Measurements from ENCODE around the gene CFAP46.
"Not testable (repeated sequence)": the region's sequence is repeated elsewhere in the genome, so short reads cannot be mapped to it uniquely, and the experiment has no call there.

The CFAP46 gene

DNA sequence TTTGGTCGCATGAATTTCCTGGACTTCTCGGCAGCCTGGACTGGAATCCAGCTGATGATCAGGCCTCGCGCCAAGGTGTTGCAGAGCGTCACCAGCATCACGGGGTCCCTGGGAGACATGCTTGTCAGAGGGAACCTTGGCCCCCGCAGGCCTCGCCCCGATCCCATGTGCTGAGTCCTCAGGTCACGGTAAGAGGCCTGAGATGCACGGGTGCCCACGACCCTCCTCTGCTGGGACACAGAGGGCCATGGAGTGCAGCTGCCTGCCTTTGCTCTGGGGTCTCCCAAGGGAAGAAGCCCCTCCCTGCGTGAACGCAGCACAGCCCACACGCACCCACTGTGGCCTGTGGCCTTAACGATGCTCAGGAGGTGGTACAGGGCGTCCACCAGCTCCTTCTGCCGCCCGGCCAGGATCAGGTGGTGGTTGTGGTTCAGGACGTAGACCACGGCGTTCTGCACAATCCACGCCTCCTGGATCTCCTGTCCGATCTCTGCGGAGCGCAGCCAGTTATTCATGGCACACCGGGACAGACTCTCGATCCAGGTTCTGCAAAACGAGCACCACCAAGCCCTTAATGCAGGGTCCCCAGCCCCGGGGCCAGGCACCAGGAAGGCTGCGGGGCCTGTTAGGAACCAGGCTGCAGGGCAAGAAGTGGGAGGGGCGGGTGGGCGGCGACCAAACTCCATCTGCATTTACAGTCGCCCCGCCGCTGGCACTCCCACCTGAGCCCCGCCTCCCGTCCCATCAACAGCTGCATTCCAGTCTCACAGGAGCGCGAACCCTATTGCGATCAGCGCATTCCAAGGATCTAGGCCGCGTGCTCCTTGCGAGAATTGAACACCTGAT, 29.4 kb downstream of the CFAP46 start:
- no peak for DNase-seq

DNA sequence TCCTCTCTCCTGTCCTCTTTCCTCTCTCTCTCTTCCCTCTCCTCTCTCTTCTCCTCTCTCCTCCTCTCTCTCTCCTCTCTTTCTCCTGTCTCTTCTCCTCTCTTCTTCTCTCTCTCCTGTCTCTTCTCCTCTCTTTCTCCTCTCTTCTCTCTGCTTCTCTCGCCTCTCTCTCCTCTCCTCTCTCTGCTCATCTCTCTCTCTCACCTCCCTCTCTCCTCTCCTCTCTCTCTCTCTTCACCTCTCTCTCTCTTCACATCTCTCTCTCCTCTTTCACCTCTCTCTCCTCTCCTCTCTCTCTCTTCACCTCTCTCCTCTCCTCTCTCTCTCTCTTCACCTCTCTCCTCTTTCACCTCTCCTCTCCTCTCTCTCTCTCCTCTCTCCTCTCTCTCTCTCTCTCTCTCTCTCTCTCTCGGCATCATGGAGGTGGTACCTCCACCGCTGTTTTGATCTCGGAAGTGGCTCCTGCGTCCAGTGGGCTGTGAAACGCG, 30.1 kb downstream of the CFAP46 start:
- no peak for DNase-seq

GRCh38 chr10:132911786-132912097, 30.6 kb downstream of the CFAP46 start:
- DNase-seq, result no peak

DNA sequence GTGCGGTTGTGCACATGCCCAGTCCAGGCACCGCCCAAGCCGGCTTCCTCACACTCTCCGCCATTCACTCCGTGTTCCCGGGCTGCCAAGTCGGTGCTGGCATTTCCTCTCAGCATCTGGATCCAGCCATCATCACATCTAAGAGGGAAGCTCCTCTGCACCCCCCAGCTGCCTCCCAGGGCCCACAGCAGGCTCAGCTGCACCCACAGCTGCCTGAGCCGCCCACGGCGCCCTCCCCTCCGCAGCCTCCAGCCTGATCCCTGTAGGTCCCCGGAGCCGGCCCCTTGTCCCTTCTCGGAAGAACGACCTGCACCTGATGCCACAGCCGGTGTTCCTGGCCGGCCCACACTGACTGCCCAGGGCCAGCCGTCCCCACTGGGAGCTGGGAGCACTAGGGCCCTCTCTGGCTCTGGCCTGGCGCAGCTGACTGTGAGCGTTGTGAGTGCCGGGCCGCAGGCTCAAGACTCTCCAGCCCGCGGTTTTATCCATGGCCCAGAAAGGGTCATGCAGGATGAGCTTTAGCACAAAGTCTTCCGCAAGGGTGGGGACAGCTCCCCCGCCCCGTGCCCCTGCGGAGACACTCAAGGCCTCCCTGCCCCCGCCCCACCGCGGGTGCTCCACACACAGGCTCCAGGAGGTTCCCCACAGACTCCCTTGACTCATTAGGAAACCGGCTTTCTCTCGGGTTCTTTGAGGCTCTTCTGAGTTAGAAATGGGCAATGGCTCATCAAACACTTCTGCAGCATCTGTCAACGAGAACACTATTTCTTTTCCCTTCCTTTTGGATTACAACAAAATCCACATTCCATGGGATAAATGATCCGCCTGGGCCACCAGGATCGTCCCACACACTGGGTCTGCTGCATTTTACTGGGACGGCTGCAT, 31.2 kb downstream of the CFAP46 start:
- no peak for DNase-seq

- no peak for DNase-seq
These were observed 32.0 kb downstream of the CFAP46 start for GRCh38 chr10:132910186-132910880.

DNA sequence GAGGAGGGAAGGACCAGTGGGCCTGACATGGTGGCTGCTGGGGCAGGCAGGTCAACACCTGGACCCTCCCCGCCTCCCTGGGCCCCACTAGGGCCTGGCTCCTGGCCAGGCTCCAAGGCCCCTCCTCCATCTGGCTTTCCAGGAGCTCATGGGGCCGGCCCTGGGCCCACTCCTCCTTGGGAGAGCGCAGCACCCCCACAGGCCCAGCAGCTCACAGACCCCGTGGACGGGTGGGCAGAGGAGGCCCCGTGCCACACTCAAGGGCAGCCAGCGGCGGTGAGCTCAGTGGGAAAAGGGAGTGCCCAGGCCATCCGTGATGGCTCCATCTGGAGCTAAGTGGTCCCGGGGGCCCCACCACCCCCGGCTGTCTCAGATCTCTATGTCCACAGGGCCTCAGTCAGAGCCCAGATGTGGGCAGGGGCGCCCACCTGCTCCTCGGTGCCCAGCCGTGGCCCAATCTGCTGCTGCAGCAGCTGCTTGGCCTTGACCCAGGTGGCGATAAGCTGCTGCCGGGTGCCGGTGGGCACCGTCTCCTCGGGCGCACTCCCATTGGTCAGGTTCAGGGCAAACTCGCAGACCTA, 32.8 kb downstream of the CFAP46 start:
- DNase-seq, result no peak

GRCh38 chr10:132908621-132909295, 33.6 kb downstream of the CFAP46 start:
- DNase-seq, result no peak

DNA sequence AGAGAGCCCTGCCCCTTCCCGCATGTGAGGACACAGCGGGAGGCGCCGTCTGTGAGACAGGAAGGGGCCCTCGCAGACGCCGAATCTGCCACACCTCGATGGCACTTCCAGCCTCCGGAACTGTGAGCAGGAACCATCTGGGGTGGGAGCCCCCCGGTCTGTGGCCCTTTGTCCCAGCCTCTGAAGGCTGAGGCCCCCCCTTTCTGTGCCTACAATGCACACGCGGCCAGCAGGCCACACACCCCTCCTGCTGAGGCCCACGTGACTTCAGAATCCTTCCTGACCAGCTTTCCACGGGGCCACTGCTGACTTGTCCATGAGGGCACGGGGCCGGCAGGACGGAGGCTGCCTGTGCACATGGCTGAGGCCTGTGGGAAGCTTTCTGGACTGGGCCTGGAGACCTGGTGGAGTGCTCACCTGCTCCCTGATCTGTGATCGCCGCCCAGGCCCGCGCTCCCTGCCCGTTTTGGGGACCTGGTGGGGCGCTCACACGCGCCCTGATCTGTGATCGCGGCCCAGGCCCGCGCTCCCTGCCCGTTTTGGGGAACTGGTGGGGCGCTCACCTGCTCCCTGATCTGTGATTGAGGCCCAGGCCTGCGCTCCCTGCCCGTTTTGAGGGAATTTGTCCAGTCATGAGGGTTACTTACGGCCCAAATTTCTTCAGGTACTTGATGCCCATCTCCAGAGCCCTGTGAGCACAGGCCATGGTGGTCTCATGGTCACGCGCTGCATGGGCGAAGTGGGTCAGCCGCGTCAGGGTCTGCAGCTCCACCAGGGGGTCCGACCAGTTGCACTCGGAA, 34.3 kb downstream of the CFAP46 start:
- DNase-seq, result no peak

- DNase-seq, result no peak
These were observed 35.5 kb downstream of the CFAP46 start for GRCh38 chr10:132906836-132907235.

DNA sequence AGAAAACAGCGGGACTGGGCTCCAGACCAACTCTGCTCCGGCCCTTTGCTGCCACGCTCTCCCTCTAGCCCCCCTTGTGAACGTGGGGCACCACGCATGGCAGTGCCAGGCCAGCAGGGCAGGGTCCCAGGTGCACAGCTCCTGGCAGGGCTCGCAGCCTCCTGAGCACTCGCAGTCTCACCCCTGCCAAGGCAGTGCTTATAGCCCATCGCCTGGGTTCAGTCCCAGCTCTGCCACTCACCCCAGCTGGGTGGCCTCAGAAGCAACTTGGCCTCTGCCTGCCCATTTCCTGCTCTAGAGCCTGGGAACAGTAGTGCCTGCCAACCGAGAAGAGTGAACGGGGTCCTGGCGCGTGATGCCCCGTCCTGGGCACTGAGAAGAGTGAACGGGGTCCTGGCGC, 36.3 kb downstream of the CFAP46 start:
- DNase-seq, result no peak

GRCh38 chr10:132905661-132906060, 36.7 kb downstream of the CFAP46 start:
- no peak for DNase-seq

DNA sequence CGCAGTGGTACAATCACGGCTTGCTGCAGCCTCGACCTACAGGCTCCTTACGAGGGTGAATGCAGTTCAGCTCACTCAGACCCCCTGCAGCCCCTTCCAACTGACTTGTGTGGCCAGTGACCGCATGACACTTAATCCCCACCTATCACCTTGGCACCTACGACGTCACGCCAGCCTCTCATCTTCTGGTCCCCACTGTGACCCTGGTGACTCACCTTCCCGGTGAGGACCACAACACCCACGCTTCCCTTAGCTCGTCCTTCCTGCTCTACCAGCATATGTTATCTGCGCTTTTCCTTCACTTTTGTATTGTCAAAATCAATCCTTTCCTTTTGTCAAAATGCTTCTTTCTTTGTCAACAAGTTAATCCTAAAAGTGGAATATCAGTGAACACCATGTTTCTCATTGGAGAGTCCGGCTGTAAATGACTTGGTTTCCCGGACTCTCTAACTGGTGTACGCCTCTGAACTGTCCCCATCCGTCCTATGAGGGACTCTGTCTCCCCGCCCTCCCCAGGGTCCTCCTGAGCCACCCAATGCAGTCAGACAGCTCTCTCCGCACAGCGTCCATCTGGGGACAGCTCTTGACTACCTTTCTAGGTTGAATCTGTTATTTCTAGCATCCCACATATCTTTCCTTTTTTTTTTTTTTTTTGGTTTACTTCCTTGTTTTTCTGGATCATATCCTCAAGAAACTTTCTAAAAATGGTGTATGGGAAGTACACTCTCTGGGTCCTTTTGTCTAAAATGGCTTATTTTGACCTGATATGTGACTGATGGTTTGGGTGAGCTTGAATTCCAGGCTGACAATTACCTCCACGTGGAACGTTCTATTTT, 37.3 kb downstream of the CFAP46 start:
- DNase-seq, result peak; percentile 19

DNA sequence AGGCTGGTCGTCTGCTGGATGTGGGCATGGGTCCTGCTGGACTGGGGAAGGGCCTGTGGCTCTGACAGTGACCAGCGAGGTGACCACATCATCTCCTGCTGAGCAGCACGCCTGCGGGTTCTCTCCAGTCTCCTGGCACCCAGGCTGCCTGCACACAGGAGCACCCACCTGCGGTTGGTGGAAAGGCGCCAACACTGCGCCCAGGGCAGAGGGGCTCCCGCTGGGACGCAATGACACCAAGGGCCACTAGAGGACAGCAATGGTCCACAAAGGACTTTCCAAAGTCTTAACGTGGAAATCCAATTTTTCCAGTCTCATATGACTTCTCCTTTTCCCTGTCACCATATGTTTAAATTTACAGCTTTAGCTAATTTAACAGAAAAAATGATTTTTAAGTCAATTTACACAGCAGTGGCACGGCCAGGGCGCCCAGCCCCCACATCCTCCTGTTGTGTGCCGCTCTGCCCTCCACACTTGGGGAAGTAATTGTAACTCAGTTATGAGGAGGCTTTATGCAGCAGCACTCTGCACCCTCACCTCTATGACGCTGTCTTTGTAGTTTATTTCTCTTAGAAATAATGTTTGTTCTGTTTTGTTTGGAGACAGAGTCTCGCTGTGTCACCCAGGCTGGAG, 38.1 kb downstream of the CFAP46 start:
- peak; percentile 42 for DNase-seq

DNA sequence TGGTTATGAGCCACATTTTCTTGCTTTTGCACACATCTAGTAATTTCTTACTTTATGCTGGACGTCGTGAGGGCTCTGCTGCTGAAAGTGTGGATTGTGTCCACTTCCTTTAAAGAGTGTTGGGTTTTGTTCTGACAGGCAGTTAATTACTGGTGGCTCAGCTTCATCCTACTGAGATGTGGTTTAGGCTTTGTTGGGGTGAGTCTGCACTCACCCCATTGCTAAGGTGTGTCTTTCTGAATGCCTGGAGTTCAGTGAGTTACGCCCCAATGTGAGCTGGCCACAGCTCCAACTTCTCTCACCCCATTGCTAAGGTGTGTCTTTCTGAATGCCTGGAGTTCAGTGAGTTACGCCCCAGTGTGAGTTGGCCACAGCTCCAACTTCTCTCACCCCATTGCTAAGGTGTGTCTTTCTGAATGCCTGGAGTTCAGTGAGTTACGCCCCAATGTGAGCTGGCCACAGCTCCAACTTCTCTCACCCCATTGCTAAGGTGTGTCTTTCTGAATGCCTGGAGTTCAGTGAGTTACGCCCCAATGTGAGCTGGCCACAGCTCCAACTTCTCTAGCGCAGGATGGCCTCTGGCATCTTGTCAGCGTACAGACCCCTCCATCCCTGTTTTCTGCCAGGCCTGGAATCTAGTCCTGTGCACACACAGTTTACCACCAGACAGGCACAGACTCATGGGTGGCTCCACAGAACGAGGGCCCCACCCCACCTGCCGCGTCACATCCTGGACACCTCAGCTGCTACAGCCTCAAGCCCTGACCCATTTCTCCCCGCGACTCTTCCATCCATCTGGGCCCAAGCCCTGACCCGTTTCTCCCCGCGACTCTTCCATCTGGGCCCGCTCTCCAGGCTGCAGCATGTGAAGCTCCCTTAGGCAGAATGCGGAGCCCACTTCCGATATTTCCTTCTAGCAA, 39.5 kb downstream of the CFAP46 start:
- not testable (repeated sequence) for DNase-seq

- no peak for DNase-seq
These were observed 41.0 kb downstream of the CFAP46 start for GRCh38 chr10:132901351-132901750.

GRCh38 chr10:132900211-132900756, 42.1 kb downstream of the CFAP46 start:
- DNase-seq, result no peak

DNA sequence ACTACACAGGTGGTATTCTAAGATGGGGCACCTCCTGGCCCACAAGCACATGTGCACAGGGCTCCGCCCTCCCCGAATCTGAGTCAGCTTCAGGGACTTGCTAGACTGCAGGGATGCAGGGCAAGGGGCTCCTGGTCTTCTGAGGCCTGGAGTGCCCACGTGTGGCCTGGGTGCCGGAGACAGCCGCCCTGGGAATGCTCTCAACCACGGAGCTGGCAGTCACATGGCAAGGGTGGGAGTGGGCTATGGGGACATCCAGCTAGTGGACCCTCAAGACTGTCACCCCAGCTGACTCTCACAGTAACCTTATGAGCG, 42.7 kb downstream of the CFAP46 start:
- no peak for DNase-seq

GRCh38 chr10:132899054-132899750, 43.2 kb downstream of the CFAP46 start:
- DNase-seq, result no peak

Data from stimulated activated CD4-positive, alpha-beta T cell treated with anti-CD3 and anti-CD28 coated beads, Interleukin-4, amount 100 ng/mL, for 24 hours (primary cell).